SIG-M5 (cell line): ENCODE results near the gene ACTMAP.
A peak's percentile ranks its signal among the peaks of the same experiment; 100 is the strongest.
"Not testable (repeated sequence)": the region's sequence is repeated elsewhere in the genome, so short reads cannot be mapped to it uniquely, and the experiment has no call there.

Experiments
- DNase-seq: peaks from one replicate; lab custom pipeline; 2025; lab: John Stamatoyannopoulos, UW

Gene ACTMAP

GRCh38 chr19:40776364-40776763 is 26.1 kb upstream of the ACTMAP start:
- DNase-seq: no peak

GRCh38 chr19:40775632-40776022 is 25.4 kb upstream of the ACTMAP start:
- DNase-seq: no peak

GRCh38 chr19:40774916-40775631 is 24.8 kb upstream of the ACTMAP start, which contains the start of gene MIA:
TSS of gene MIA (plus strand) at chr19:40775521. CDS start at chr19:40775543, 22 bp downstream.
- no peak for DNase-seq

- not testable (repeated sequence) for DNase-seq
These were observed 21.0 kb upstream of the ACTMAP start for GRCh38 chr19:40771101-40771862.

- DNase-seq: no peak
These were observed 18.6 kb upstream of the ACTMAP start for GRCh38 chr19:40768869-40769268.

- DNase-seq: not testable (repeated sequence)
These were observed 16.1 kb upstream of the ACTMAP start for GRCh38 chr19:40766385-40766784.

- DNase-seq: no peak
These were observed 13.7 kb upstream of the ACTMAP start for GRCh38 chr19:40763963-40764362.

GRCh38 chr19:40763526-40763925 is 13.2 kb upstream of the ACTMAP start:
- no peak for DNase-seq

- DNase-seq: no peak
These were observed 12.6 kb upstream of the ACTMAP start for GRCh38 chr19:40762754-40763470.

GRCh38 chr19:40759352-40759751 is 9.1 kb upstream of the ACTMAP start:
- no peak for DNase-seq

- no peak for DNase-seq
These were observed 8.2 kb upstream of the ACTMAP start for GRCh38 chr19:40758491-40758890.

- DNase-seq: no peak
These were observed 6.3 kb upstream of the ACTMAP start for GRCh38 chr19:40756502-40757110.

- no peak for DNase-seq
These were observed 5.5 kb upstream of the ACTMAP start for GRCh38 chr19:40755791-40756190.

GRCh38 chr19:40755248-40755624 is 5.0 kb upstream of the ACTMAP start:
- DNase-seq: no peak

- DNase-seq: peak; percentile 67
These were observed 4.5 kb upstream of the ACTMAP start for GRCh38 chr19:40754611-40755247.

GRCh38 chr19:40752257-40752781 is 2.0 kb upstream of the ACTMAP start:
- no peak for DNase-seq

GRCh38 chr19:40750874-40751537 is 729 bp upstream of the ACTMAP start, which contains the start of gene SNRPA:
TSS of gene SNRPA (plus strand) at chr19:40751203. CDS start at chr19:40751409, 206 bp downstream.
- peak; percentile 53 for DNase-seq

GRCh38 chr19:40747536-40747935 is 2.7 kb downstream of the ACTMAP start:
- DNase-seq: no peak

GRCh38 chr19:40745402-40745780 is 4.9 kb downstream of the ACTMAP start:
- DNase-seq: no peak

GRCh38 chr19:40744554-40745401 is 5.5 kb downstream of the ACTMAP start:
- no peak for DNase-seq
